ENCODE results near the gene CDHR3.

CDHR3 gene

DNA sequence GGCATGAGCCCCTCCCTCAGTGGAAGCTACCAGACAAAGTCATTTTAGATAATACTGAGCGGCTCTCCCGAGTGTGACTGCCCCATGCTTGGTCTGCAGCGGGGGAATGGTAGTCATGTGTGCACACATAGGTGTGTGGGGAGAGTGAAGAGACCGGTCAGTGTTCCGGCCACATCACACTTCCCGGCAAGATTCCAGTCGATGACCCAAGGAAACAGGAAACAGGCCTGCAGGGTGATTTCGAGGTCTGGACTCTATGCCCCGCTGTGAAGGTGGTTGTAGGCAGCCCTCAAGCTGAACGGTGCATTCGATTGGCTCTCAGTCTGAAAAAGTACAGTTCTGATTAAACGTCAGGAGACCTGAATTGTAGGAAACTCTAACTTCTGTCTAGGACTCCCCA, 75.9 kb downstream of the CDHR3 start:
- DNase-seq (ENCODE audit: low read depth) = no peak
- TF ChIP-seq, protein P1, sequence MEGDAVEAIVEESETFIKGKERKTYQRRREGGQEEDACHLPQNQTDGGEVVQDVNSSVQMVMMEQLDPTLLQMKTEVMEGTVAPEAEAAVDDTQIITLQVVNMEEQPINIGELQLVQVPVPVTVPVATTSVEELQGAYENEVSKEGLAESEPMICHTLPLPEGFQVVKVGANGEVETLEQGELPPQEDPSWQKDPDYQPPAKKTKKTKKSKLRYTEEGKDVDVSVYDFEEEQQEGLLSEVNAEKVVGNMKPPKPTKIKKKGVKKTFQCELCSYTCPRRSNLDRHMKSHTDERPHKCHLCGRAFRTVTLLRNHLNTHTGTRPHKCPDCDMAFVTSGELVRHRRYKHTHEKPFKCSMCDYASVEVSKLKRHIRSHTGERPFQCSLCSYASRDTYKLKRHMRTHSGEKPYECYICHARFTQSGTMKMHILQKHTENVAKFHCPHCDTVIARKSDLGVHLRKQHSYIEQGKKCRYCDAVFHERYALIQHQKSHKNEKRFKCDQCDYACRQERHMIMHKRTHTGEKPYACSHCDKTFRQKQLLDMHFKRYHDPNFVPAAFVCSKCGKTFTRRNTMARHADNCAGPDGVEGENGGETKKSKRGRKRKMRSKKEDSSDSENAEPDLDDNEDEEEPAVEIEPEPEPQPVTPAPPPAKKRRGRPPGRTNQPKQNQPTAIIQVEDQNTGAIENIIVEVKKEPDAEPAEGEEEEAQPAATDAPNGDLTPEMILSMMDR (IDR thresholded peaks at IDR 0.05; ENCODE audit: low read depth, low read length, missing control alignments) = no peak
- in situ Hi-C loops (cut with HindIII; ENCODE audit: low sequenced_read_pairs) = no loop called here
- no peak overlapping the region for H3K4me3 ChIP-seq (ENCODE audit: low read depth, low read length)

DNA sequence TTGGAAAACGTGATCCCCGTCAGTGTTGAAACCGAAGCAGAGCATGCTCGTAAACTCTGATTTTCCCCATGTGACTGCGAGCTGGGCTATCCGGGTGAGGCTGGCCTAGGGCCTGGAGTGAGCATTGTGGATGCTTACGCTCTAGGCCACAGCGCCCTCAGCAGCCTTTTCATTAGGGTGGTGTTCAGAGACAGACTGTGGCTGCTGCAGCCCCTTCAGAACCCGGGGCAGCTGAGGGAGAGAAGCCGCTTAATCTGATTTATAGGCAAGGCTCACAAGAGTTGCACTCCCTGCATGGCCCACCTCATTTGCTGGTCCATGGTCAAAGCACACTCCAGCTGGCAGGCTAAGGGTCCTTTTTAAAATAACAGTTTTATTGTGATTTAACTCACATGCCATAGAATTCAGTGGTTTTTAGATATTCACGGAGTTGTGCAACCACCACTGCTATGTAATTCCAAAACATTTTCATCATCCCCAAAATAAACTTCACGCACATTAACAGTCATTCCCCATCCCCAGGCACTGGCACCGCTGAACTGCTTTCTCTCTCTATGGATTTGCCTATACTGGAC, 76.5 kb downstream of the CDHR3 start:
- peak; percentile 92 for DNase-seq (ENCODE audit: low read depth)
- in situ Hi-C loops (cut with HindIII; ENCODE audit: low sequenced_read_pairs) = no loop called here
- H3K4me3 ChIP-seq (ENCODE audit: low read depth, low read length) = no peak overlapping the region
- TF ChIP-seq, protein P1 (IDR thresholded peaks at IDR 0.05; ENCODE audit: low read depth, low read length, missing control alignments) = peak; percentile 16

DNA sequence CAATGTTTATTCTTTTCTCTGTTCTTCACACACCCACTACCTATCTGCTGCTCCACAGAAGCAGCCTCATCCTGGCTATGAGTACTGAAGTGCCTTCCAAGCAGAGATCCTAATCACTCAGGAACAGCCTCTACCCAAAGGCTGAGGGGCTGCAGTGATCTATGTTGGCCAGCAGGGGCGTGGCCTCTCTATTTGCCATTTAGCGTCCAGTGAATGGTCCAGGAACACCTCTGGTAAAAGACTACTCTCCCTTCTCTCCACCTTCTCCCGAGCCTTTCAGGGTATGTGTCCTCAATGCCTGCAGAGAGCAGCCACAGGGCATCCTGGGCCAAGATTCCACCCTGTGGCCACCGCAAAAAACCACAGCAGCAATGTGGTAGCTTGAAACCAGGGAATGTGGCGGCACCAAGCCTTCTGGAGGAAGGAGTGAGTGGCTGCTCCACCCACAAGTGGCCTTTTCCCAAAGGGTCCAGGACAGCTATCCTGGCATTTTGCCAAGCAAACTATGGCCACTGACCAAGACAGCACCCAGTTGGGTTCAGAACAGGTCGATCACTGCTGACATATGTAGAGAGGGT, 78.2 kb downstream of the CDHR3 start:
- in situ Hi-C loops (cut with HindIII; ENCODE audit: low sequenced_read_pairs) = no loop called here
- DNase-seq (ENCODE audit: low read depth) = no peak
- TF ChIP-seq, protein P1 (IDR thresholded peaks at IDR 0.05; ENCODE audit: low read depth, low read length, missing control alignments) = peak; percentile 77
- H3K4me3 ChIP-seq (ENCODE audit: low read depth, low read length) = no peak overlapping the region

DNA sequence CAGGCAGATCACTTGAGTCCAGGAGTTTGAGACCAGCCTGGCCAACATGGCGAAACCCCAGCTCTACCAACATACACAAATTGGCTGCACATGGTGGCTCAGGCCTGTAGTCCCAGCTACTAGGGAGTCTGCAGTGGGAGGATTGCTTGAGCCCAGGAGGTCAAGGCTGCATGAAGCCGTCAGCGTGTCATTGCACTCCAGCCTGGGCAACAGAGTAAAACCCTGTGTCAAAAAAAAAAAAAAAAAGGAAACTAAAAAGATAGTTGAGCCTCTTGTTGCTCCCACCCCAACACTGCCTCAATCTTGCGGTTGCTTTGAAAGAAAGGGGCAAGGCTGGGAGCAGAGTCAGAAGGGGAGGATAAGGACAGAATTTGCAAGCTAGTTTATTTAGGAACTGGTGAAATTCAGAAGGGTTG, 79.1 kb downstream of the CDHR3 start:
- TF ChIP-seq, protein P1 (IDR thresholded peaks at IDR 0.05; ENCODE audit: low read depth, low read length, missing control alignments) = no peak
- no peak overlapping the region for H3K4me3 ChIP-seq (ENCODE audit: low read depth, low read length)

DNA sequence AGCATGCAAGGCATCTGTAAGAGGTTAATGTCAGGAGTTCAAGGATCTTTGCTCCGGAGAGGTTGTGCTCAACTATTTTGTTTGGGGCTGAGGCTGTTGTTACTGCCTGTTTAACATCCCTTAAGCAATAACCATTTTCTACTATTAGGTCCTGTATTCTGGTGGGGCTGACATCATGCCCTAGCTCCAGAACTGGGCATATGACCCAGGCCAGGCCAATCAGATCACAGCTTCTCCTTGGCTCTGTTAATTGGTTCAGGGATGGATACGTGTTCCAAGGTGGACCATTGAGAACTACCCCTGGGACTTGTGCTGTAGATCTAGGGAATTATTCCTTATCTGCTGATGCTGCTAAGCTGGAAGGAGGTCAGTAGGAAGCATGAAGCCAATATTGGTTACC, 82.1 kb downstream of the CDHR3 start:
- in situ Hi-C loops (cut with HindIII; ENCODE audit: low sequenced_read_pairs) = no loop called here
- no peak for DNase-seq (ENCODE audit: low read depth)
- TF ChIP-seq, protein P1 (IDR thresholded peaks at IDR 0.05; ENCODE audit: low read depth, low read length, missing control alignments) = no peak
- no peak overlapping the region for H3K4me3 ChIP-seq (ENCODE audit: low read depth, low read length)

More for the DNA sequence above, 79.1 kb downstream of the CDHR3 start:
- in situ Hi-C loops (cut with HindIII; ENCODE audit: low sequenced_read_pairs) = no loop called here
- no peak for DNase-seq (ENCODE audit: low read depth)

DNA sequence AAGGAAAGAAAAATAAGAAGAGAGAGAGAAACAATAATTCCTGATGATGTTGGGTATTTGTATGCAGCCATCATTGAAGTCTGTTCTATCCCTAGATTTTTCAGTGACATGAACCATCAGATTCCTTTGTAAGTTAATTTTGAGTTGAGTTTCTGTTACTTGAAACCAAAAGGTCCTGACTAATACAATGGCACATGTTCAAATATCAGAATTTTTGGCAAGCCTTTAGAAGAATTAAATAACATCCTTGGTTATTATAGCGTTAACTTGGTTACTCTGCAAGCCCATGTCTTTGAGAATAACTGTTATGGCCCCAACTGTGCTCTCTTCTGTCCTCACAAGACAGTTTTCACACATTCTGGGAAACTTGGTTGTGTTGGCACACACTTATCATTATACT, 82.5 kb downstream of the CDHR3 start:
- in situ Hi-C loops (cut with HindIII; ENCODE audit: low sequenced_read_pairs) = no loop called here
- TF ChIP-seq, protein P1 (IDR thresholded peaks at IDR 0.05; ENCODE audit: low read depth, low read length, missing control alignments) = no peak
- no peak overlapping the region for H3K4me3 ChIP-seq (ENCODE audit: low read depth, low read length)
- DNase-seq (ENCODE audit: low read depth) = peak; percentile 71

All from astrocyte of the cerebellum (primary cell).